NCI-H748 treated with DMSO at 0.1 percent for 48 hours (cell line): ENCODE measurements around the gene POLR2E.
A peak's percentile ranks its signal among the peaks of the same experiment; 100 is the strongest.

Experiments used
- DNase-seq: peaks from one replicate; lab custom pipeline; 2025; lab: John Stamatoyannopoulos, UW

POLR2E gene

GRCh38 chr19:1046836-1047695 is 48.1 kb downstream of the POLR2E start:
- DNase-seq, result no peak

- DNase-seq, result no peak
These were observed 49.0 kb downstream of the POLR2E start for GRCh38 chr19:1046117-1046626.

- DNase-seq, result no peak
These were observed 50.0 kb downstream of the POLR2E start for GRCh38 chr19:1045247-1045603.

GRCh38 chr19:1042689-1043511 is 52.3 kb downstream of the POLR2E start:
- no peak for DNase-seq

DNA sequence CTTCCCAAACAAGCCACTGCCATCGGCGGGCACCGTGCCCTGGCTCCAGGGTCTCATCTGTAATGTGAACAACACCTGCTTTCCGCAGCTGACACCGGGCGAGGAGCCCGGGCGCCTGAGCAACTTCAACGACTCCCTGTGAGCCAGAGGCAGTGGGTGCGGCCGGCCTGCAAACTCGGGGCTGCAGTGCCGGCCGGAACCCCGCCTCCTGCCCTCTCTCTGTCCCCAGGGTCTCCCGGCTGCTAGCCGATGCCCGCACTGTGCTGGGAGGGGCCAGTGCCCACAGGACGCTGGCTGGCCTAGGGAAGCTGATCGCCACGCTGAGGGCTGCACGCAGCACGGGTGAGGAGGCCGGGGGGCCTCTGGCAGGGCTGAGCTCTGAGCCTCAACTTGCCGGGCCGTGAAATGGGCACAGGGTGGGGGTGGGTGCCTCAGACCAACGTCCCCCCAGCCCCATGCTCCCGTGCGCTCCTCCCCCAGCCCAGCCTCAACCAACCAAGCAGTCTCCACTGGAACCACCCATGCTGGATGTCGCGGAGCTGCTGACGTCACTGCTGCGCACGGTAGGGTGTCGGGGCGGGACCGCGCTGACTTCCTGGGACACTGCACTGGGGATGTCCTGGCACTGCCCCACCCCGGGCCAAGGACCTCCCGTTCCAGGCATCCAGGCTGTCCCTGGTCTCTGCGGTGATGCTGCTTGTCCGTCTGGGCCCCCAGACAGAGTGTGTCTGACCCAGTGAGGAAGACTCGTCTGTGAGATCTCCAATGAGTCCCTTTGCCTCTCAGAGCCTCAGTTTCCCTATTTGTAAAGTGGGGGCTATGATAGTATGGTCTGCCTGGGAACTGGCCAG is 53.1 kb downstream of the POLR2E start:
- no peak for DNase-seq

DNA sequence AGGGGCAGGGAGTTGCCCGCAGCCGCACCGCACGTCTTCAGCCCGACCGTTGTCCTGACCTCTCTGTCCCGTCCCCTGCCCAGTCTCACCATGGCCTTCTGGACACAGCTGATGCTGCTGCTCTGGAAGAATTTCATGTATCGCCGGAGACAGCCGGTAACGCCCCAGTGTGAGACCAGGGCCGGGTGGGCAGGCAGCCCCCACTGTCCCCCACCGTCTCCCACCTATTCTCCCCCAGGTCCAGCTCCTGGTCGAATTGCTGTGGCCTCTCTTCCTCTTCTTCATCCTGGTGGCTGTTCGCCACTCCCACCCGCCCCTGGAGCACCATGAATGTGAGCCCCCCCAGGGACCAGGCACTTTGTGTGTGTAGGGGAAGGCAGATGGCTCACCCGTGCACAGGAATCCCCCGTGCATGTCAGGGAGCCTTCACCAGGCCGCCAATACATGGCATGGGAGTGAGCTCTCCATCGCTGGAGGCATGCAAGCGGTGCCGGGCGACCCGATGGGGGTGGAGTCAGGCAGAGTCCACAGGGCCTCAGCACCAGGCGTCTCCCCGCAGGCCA is 53.8 kb downstream of the POLR2E start:
- DNase-seq, result no peak

DNA sequence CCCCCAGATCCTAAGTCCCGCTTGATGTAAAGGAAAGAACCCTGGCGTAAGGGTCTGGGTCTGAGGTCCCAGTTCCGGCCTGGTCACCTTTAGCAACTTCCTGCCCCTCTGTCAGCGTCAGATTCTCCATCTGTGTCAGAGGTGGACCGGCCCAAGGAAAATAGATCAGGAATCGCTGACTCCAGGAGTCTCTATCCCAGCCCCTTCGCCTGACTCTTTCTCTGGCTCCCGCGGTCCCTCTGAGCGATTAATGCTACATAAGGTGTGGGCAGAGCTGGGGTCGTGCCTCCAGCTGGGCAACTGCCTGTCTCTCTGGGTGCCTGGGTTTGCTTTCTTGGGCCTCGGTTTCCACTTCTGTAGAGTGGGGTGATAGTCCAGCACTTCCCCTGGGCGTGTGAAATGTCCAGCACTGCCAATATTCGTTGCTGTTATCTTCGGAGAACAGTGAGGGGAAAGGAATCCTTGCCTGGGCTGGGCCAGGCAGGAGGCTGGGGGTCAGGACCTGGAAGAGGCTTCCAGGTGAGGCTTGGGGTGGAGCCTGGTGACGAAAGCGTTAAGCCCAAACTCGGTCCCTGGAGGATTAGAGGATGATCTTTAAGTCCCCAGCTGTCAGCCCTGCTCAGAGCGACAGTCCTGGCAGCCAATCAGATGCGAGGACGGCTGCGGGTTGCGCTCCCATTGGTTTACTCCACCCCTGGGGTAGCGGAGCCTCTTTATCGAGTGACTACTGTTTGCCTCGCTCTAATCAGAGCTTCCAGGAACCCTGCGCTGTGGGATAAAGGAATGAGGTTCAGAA is 54.5 kb downstream of the POLR2E start:
- DNase-seq, result peak; percentile 70

- DNase-seq, result peak; percentile 87
These were observed 55.3 kb downstream of the POLR2E start, which contains the start of gene ABCA7 for GRCh38 chr19:1039646-1040475. TSS of gene ABCA7 (plus strand) at chr19:1040107. CDS start at chr19:1041362, 1,255 bp downstream.

DNA sequence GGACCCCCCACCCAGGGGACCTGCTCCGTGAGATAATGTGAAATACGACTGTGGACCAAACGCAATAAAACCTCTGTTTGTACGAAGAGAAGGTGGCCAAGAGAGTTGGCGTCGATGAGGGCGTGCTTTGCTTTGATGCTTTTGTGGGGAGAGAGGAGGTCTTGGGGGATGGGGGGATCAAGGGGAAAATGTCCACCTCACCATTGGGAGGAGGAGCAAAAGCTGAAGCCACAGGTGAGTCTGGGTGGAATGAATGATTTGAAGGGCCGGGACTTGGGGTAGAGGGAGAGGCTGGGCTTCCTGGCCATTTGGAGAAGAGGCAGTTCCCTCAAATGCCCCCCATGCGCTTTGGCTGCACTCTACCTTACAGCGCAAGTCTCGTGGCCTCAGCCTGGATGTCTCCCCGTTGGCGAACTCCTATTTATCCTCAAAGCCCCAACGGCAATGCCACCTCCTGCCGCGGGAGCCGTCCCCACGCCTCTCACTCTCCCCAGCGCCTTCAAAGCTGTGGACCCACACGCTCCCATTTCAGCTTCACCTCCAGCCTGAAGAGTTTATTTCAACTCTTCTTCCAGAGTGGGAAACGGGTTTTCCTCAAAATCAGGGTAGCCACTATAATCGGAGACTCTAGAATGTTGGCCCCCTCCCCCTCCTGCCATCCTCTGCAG is 56.1 kb downstream of the POLR2E start:
- no peak for DNase-seq

DNA sequence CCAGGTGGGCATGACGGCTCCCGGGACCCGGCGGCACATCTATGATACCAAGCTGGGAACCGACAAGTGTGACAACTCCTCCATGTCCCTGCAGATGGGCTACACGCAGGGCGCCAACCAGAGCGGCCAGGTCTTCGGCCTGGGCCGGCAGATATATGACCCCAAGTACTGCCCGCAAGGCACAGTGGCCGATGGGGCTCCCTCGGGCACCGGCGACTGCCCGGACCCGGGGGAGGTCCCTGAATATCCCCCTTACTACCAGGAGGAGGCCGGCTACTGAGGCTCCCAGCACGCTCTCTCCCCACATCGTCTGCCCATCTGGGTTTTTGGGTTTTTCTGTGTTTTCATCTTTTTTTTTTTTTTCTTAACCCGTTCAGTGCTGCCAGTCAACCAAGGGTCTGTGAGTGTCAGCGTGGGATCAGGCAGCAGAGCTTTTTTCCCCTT is 57.5 kb downstream of the POLR2E start:
- no peak for DNase-seq
